Measurements from ENCODE around the gene CD4.

The CD4 gene

DNA sequence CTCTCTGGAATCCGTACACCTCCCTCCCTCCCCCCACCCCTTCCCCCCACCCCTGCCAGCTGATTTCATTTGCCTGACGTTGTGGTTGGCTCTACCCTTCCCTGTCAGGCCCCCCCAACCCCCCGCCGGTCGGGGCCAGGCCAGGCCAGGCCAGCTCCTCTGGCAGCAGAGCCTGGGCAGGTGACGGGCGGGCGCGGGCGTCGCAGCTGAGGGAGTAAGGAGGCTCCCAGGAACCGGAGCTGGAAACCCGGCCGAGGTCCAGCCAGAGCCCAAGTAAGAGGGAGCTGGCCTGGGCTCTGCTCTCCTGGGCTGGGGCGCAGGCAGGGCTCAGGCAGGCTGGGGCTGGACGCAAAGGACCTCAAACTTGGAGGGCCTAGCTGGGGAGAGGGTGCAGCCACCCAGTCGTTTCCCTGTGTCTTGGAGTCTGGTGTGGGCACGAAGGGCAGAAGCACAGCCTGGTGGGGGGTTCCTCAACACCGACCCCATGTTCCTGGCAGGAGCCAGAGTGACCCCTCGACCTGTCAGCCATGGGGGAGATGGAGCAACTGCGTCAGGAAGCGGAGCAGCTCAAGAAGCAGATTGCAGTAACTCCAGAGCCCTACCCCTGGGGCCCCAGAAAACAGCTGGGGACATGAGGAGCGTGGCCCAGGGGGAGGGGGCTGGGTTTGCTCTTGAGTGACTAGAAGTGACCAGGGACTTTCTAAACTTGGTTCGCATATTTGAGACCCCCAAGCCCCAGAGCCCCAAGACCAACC is 51.6 kb downstream of the CD4 start, which contains the start of gene GNB3:
TSS of gene GNB3 (plus strand) at position 165 of the 755 bp plus-strand sequence. CDS start at position 528, 363 bp downstream.
- Histone ChIP-seq H3K27ac (ENCODE audit: low read depth, low read length) (no peak within 1 kb of the TSS), H2BK120ac (ENCODE audit: low read depth, low read length) (no peak within 1 kb of the TSS), H3K4me3 (ENCODE audit: low read length) (no peak within 1 kb of the TSS), H4K8ac (ENCODE audit: low read depth, low read length) (no peak within 1 kb of the TSS), H3K4ac (ENCODE audit: low read depth, low read length) (no peak within 1 kb of the TSS), H3K18ac (ENCODE audit: low read length) (no peak within 1 kb of the TSS), H2BK15ac (replicated peaks; ENCODE audit: low read depth) (no peak within 1 kb of the TSS), H3K79me2 (ENCODE audit: control insufficient read depth, insufficient read depth, low read length) (no peaks in the 10 kb centered on the region), H2BK5ac (ENCODE audit: low read length) (no peak within 1 kb of the TSS), H3K27me3 (ENCODE audit: insufficient read depth, low read length, poor library complexity) (no peaks in the 10 kb centered on the region), H3K9ac (ENCODE audit: low read length) (no peak within 1 kb of the TSS), H3K4me2 (ENCODE audit: low read length) (no peak within 1 kb of the TSS), H3K79me1 (ENCODE audit: low read length) (no peaks in the 10 kb centered on the region), H3K56ac (ENCODE audit: low read length) (no peak within 1 kb of the TSS), H4K5ac (ENCODE audit: low read length) (no peak within 1 kb of the TSS), H2AK5ac (ENCODE audit: low read length) (no peak within 1 kb of the TSS), H3K36me3 (ENCODE audit: control insufficient read depth, insufficient read depth, low read length) (peaks cover 19% of the 10 kb centered on the region), H3K23ac (ENCODE audit: low read length) (no peak within 1 kb of the TSS), H3K4me1 (ENCODE audit: control insufficient read depth, low read depth, low read length) (no peaks in the 10 kb centered on the region)
- DNase-seq, result no peak
- WGBS (ENCODE audit: extremely low coverage, insufficient coverage, low lambda C conversion rate), result no CpG with 5 or more reads among the region's 24 CpGs

DNA sequence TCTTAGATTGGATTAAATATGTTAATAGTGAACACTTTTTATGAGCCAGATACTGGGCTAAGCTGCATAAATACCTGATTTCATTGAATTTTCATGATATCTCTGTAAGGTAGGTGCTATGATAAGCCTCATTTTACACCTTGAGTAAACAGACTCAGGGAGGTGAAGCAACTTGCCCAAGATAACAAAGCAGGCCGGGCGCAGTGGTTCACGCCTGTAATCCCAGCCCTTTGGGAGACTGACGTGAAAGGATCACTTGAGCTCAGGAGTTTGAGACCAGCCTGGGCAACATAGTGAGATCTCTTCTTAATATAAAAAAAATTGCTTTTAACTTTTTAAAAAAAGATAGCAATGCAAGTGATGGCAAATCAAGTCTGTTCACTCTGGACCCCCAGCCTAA is 52.7 kb downstream of the CD4 start:
- no peak overlapping the region for H2BK15ac ChIP-seq (replicated peaks; ENCODE audit: low read depth)
- no peak overlapping the region for H3K4ac ChIP-seq (ENCODE audit: low read depth, low read length)
- no peak overlapping the region for H2BK120ac ChIP-seq (ENCODE audit: low read depth, low read length)
- no CpG with 5 or more reads among the region's 4 CpGs for WGBS (ENCODE audit: extremely low coverage, insufficient coverage, low lambda C conversion rate)
- no peak overlapping the region for H4K5ac ChIP-seq (ENCODE audit: low read length)
- H3K4me1 ChIP-seq (ENCODE audit: control insufficient read depth, low read depth, low read length), result no peaks in the 10 kb centered on the region
- H3K4me3 ChIP-seq (ENCODE audit: low read length), result no peak overlapping the region
- H4K8ac ChIP-seq (ENCODE audit: low read depth, low read length), result no peak overlapping the region
- no peak overlapping the region for H3K23ac ChIP-seq (ENCODE audit: low read length)
- H3K4me2 ChIP-seq (ENCODE audit: low read length), result no peak overlapping the region
- H3K79me2 ChIP-seq (ENCODE audit: control insufficient read depth, insufficient read depth, low read length), result no peaks in the 10 kb centered on the region
- no peak for DNase-seq
- no peak overlapping the region for H3K27ac ChIP-seq (ENCODE audit: low read depth, low read length)
- no peak overlapping the region for H2AK5ac ChIP-seq (ENCODE audit: low read length)
- no peak overlapping the region for H3K56ac ChIP-seq (ENCODE audit: low read length)
- no peak overlapping the region for H2BK5ac ChIP-seq (ENCODE audit: low read length)
- H3K18ac ChIP-seq (ENCODE audit: low read length), result no peak overlapping the region
- H3K79me1 ChIP-seq (ENCODE audit: low read length), result no peaks in the 10 kb centered on the region
- peaks cover 23% of the 10 kb centered on the region for H3K36me3 ChIP-seq (ENCODE audit: control insufficient read depth, insufficient read depth, low read length)
- no peak overlapping the region for H3K9ac ChIP-seq (ENCODE audit: low read length)
- H3K27me3 ChIP-seq (ENCODE audit: insufficient read depth, low read length, poor library complexity), result no peaks in the 10 kb centered on the region

DNA sequence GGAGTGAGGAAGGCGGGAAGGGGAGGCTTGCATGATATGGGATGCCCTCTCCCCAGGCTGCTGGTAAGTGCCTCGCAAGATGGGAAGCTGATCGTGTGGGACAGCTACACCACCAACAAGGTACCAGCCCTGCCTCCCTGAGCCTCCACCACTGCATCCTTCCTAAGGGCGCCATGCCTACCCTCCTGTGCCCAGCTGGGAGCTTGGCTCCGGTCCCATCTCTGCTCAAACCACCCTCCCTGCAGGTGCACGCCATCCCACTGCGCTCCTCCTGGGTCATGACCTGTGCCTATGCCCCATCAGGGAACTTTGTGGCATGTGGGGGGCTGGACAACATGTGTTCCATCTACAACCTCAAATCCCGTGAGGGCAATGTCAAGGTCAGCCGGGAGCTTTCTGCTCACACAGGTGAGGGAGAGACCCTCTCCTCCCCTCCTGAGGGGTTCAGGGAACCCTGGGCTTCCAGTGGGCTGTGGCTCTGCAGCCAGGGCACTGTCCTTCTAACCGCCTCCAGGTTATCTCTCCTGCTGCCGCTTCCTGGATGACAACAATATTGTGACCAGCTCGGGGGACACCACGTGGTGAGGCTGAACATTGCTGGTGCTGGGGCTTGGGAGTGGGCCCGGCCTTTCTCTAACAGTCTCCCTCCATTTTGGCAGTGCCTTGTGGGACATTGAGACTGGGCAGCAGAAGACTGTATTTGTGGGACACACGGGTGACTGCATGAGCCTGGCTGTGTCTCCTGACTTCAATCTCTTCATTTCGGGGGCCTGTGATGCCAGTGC is 54.0 kb downstream of the CD4 start:
- H3K79me2 ChIP-seq (ENCODE audit: control insufficient read depth, insufficient read depth, low read length), result no peaks in the 10 kb centered on the region
- no peak overlapping the region for H3K4me2 ChIP-seq (ENCODE audit: low read length)
- no peaks in the 10 kb centered on the region for H3K79me1 ChIP-seq (ENCODE audit: low read length)
- H3K27ac ChIP-seq (ENCODE audit: low read depth, low read length), result no peak overlapping the region
- no peak overlapping the region for H3K23ac ChIP-seq (ENCODE audit: low read length)
- no peak overlapping the region for H3K4me3 ChIP-seq (ENCODE audit: low read length)
- H2BK15ac ChIP-seq (replicated peaks; ENCODE audit: low read depth), result no peak overlapping the region
- DNase-seq, result peak; percentile 82
- H3K4ac ChIP-seq (ENCODE audit: low read depth, low read length), result no peak overlapping the region
- peak overlapping the region; percentile 30 for H3K56ac ChIP-seq (ENCODE audit: low read length)
- no CpG with 5 or more reads among the region's 16 CpGs for whole genome bisulfite sequencing (ENCODE audit: extremely low coverage, insufficient coverage, low lambda C conversion rate)
- H3K27me3 ChIP-seq (ENCODE audit: insufficient read depth, low read length, poor library complexity), result no peaks in the 10 kb centered on the region
- H3K9ac ChIP-seq (ENCODE audit: low read length), result no peak overlapping the region
- H3K36me3 ChIP-seq (ENCODE audit: control insufficient read depth, insufficient read depth, low read length), result peaks cover 22% of the 10 kb centered on the region
- no peak overlapping the region for H4K5ac ChIP-seq (ENCODE audit: low read length)
- H3K18ac ChIP-seq (ENCODE audit: low read length), result no peak overlapping the region
- no peak overlapping the region for H4K8ac ChIP-seq (ENCODE audit: low read depth, low read length)
- no peak overlapping the region for H2AK5ac ChIP-seq (ENCODE audit: low read length)
- H2BK120ac ChIP-seq (ENCODE audit: low read depth, low read length), result no peak overlapping the region
- H2BK5ac ChIP-seq (ENCODE audit: low read length), result no peak overlapping the region
- H3K4me1 ChIP-seq (ENCODE audit: control insufficient read depth, low read depth, low read length), result no peaks in the 10 kb centered on the region

DNA sequence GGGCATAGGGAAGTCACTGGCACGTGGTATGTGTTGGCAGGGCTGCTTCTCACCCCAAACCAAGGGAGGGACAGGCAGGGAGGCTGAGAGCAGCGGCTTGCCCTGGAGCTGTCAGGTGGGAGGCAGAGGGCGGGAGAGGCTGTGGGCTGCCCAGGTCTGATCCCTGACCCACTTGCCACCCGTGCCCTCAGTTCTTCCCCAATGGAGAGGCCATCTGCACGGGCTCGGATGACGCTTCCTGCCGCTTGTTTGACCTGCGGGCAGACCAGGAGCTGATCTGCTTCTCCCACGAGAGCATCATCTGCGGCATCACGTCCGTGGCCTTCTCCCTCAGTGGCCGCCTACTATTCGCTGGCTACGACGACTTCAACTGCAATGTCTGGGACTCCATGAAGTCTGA is 56.1 kb downstream of the CD4 start:
- H3K4me1 ChIP-seq (ENCODE audit: control insufficient read depth, low read depth, low read length), result no peaks in the 10 kb centered on the region
- no peak overlapping the region for H2BK120ac ChIP-seq (ENCODE audit: low read depth, low read length)
- H3K23ac ChIP-seq (ENCODE audit: low read length), result no peak overlapping the region
- H3K36me3 ChIP-seq (ENCODE audit: control insufficient read depth, insufficient read depth, low read length), result peaks cover 15% of the 10 kb centered on the region
- H3K4me2 ChIP-seq (ENCODE audit: low read length), result no peak overlapping the region
- H3K18ac ChIP-seq (ENCODE audit: low read length), result no peak overlapping the region
- no peak overlapping the region for H3K56ac ChIP-seq (ENCODE audit: low read length)
- H4K5ac ChIP-seq (ENCODE audit: low read length), result no peak overlapping the region
- peaks cover 10% of the 10 kb centered on the region for H3K79me1 ChIP-seq (ENCODE audit: low read length)
- H3K27me3 ChIP-seq (ENCODE audit: insufficient read depth, low read length, poor library complexity), result no peaks in the 10 kb centered on the region
- H3K27ac ChIP-seq (ENCODE audit: low read depth, low read length), result no peak overlapping the region
- H3K79me2 ChIP-seq (ENCODE audit: control insufficient read depth, insufficient read depth, low read length), result peaks cover 6% of the 10 kb centered on the region
- H3K4ac ChIP-seq (ENCODE audit: low read depth, low read length), result no peak overlapping the region
- H2BK5ac ChIP-seq (ENCODE audit: low read length), result no peak overlapping the region
- DNase-seq, result no peak
- no peak overlapping the region for H3K9ac ChIP-seq (ENCODE audit: low read length)
- no CpG with 5 or more reads among the region's 17 CpGs for WGBS (ENCODE audit: extremely low coverage, insufficient coverage, low lambda C conversion rate)
- H2AK5ac ChIP-seq (ENCODE audit: low read length), result no peak overlapping the region
- H3K4me3 ChIP-seq (ENCODE audit: low read length), result no peak overlapping the region
- no peak overlapping the region for H2BK15ac ChIP-seq (replicated peaks; ENCODE audit: low read depth)
- no peak overlapping the region for H4K8ac ChIP-seq (ENCODE audit: low read depth, low read length)

DNA sequence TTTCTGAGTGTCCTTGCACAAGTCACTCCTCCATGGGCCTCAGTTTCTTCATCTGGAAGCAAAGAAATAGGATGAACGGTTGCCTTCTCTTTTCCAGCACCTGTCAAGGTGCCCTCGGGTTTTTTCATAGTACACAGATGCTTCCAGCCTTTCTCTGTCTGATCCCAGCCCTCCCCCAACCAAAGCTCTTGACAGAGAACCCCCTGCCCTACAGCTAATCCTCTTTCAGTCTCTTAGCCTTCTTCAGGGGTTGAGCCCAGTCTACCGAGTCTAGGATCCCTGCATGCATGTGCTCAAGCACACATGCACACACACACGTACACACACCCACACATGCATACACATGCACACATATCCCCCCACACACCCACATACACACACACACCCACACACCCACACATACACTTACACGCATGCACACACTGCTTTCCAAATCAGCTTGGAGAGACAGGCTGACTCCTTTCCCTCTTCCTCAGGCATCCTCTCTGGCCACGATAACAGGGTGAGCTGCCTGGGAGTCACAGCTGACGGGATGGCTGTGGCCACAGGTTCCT is 57.1 kb downstream of the CD4 start:
- no peak overlapping the region for H3K27ac ChIP-seq (ENCODE audit: low read depth, low read length)
- H2BK5ac ChIP-seq (ENCODE audit: low read length), result no peak overlapping the region
- peaks cover 14% of the 10 kb centered on the region for H3K36me3 ChIP-seq (ENCODE audit: control insufficient read depth, insufficient read depth, low read length)
- no peak overlapping the region for H3K4me2 ChIP-seq (ENCODE audit: low read length)
- no peak for DNase-seq
- no peak overlapping the region for H3K23ac ChIP-seq (ENCODE audit: low read length)
- no peak overlapping the region for H2AK5ac ChIP-seq (ENCODE audit: low read length)
- no peak overlapping the region for H2BK120ac ChIP-seq (ENCODE audit: low read depth, low read length)
- H3K18ac ChIP-seq (ENCODE audit: low read length), result no peak overlapping the region
- H3K27me3 ChIP-seq (ENCODE audit: insufficient read depth, low read length, poor library complexity), result no peaks in the 10 kb centered on the region
- peaks cover 9% of the 10 kb centered on the region for H3K79me2 ChIP-seq (ENCODE audit: control insufficient read depth, insufficient read depth, low read length)
- H3K9ac ChIP-seq (ENCODE audit: low read length), result no peak overlapping the region
- H4K8ac ChIP-seq (ENCODE audit: low read depth, low read length), result no peak overlapping the region
- H3K4me1 ChIP-seq (ENCODE audit: control insufficient read depth, low read depth, low read length), result no peaks in the 10 kb centered on the region
- peaks cover 13% of the 10 kb centered on the region for H3K79me1 ChIP-seq (ENCODE audit: low read length)
- H3K4me3 ChIP-seq (ENCODE audit: low read length), result no peak overlapping the region
- no peak overlapping the region for H3K56ac ChIP-seq (ENCODE audit: low read length)
- H3K4ac ChIP-seq (ENCODE audit: low read depth, low read length), result no peak overlapping the region
- no peak overlapping the region for H2BK15ac ChIP-seq (replicated peaks; ENCODE audit: low read depth)
- no peak overlapping the region for H4K5ac ChIP-seq (ENCODE audit: low read length)
- 100% methylated on average over 1 of the region's 7 CpGs for WGBS (ENCODE audit: extremely low coverage, insufficient coverage, low lambda C conversion rate)
